NCI-H1930 (cell line): ENCODE data around the gene ARHGEF40.

Experiments
- DNase-seq, 2 experiments: peaks; one replicate each; lab custom pipeline; 2025; lab: John Stamatoyannopoulos, UW

Gene ARHGEF40

DNA sequence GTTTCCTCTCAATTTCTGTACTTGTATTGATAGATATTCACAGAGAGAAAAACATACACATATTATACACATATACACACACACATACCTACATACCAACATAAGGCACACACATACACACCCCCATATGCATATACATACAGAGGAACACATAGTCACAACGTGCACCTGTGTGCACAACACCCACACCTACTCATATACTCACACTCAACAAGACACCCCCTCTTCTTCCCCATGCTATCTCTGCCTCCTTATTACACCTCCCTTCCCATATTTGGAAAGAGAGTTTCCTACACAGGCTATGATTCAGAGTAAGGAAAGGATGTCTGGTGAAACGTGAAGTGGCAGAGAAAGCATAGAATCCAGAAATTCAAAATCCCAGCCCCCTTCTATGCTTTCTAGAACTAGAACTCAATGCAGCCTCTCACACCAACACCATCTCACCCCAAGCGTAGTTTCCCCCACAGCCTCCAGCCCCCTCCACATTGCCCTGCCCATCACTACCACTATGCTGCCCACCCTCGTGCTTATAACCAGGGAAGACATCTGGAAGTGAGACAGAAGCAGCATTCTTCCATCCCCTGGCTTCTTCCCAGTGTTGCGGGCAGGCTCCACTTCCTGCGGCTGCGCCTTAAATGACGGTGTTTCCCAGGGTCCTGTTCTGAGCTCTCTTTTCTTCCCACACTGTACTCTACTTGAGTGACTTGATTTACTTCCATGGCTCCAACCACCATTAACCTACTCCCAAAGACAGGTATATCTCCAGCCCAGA is 10.1 kb upstream of the ARHGEF40 start:
- no peak for DNase-seq

GRCh38 chr14:21060614-21061346 is 9.3 kb upstream of the ARHGEF40 start:
- DNase-seq: no peak

GRCh38 chr14:21061347-21061668 is 8.8 kb upstream of the ARHGEF40 start:
- DNase-seq: no peak

GRCh38 chr14:21063479-21063878 is 6.6 kb upstream of the ARHGEF40 start:
- DNase-seq: no peak

GRCh38 chr14:21066882-21067502 is 3.1 kb upstream of the ARHGEF40 start:
- peak in 1 of 2 experiments; percentile 16 for DNase-seq

GRCh38 chr14:21068521-21069387 is 1.4 kb upstream of the ARHGEF40 start:
- DNase-seq: peak; percentile 37 to 47

GRCh38 chr14:21069388-21070082 is 569 bp upstream of the ARHGEF40 start:
- peak in 1 of 2 experiments; percentile 46 for DNase-seq

- no peak for DNase-seq
Measured at GRCh38 chr14:21070610-21071224, 613 bp downstream of the ARHGEF40 start.

DNA sequence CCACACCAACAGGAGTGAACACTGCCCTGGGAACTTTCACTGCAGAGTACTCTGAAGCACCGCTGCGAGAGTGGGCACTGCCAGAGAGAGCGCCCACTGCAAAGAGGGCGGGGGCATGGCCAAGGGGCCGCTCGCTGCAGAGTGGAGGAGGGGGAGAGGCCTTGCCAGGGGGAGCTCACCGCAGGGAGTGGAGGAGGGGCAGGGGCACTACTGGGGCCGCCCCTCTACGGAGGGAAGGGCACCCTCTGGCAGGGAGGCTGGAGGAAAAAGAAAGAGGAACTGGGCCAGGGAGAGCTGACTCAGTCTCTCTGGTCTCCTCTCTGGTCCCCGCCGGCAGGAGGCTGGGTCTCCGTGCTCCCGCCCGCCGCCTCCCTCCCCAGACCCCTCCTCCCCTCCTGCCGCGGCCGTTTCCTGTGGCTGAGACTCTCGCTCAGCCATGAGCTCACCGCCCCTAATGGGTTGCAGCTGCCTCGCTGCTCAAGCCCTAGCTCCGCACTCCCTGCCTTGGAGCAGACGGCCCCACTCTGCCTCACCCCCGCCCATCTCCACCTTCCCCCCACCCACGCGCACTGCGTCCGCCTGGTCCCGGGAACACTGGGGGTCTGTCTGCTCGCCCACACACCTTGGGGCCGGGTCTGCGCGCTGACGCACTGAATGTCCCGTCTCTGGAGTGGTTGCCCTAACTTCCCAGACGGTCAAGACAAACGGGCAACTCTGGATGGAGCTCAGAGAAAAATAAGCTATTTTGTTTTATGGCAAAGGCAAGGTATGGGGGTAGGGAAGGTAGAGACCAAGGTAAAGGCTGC is 1.3 kb downstream of the ARHGEF40 start:
- peak; percentile 26 to 27 for DNase-seq

- no peak for DNase-seq
Measured at GRCh38 chr14:21072031-21072473, 1.9 kb downstream of the ARHGEF40 start.

DNA sequence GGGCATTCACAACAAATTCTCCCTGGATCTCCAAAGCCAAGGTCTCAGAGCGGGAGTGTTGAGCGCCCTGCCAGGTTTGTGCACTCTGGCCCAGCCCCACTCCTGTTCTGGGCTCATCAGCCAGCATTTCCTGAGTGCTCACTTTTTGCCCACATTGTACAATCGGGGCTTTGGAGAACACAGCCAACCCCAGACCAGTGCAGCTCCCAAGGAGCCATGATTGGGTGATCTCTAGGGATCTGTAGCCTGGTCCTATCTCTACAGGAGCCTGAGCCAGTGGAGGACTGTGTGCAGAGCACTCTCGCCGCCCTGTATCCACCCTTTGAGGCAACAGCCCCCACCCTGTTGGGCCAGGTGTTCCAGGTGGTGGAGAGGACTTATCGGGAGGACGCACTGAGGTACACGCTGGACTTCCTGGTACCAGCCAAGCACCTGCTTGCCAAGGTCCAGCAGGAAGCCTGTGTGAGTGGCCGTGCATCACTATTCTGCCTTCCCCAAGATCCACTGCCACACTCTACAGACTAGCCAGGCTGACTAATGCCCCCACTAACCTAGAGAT is 2.8 kb downstream of the ARHGEF40 start:
- no peak for DNase-seq

DNA sequence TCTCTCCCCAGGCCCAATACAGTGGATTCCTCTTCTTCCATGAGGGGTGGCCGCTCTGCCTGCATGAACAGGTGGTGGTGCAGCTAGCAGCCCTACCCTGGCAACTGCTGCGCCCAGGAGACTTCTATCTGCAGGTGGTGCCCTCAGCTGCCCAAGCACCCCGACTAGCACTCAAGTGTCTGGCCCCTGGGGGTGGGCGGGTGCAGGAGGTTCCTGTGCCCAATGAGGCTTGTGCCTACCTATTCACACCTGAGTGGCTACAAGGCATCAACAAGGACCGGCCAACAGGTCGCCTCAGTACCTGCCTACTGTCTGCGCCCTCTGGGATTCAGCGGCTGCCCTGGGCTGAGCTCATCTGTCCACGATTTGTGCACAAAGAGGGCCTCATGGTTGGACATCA is 3.8 kb downstream of the ARHGEF40 start:
- no peak for DNase-seq

DNA sequence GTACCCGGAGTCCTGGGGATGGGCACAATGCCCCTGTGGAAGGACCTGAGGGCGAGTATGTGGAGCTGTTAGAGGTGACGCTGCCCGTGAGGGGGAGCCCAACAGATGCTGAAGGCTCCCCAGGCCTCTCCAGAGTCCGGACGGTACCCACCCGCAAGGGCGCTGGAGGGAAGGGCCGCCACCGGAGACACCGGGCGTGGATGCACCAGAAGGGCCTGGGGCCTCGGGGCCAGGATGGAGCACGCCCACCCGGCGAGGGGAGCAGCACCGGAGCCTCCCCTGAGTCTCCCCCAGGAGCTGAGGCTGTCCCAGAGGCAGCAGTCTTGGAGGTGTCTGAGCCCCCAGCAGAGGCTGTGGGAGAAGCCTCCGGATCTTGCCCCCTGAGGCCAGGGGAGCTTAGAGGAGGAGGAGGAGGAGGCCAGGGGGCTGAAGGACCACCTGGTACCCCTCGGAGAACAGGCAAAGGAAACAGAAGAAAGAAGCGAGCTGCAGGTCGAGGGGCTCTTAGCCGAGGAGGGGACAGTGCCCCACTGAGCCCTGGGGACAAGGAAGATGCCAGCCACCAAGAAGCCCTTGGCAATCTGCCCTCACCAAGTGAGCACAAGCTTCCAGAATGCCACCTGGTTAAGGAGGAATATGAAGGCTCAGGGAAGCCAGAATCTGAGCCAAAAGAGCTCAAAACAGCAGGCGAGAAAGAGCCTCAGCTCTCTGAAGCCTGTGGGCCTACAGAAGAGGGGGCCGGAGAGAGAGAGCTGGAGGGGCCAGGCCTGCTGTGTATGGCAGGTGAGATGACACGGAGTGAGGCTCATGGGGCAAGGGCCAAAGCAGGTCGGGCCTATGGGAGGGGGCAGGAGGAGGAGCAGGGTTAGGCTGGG is 4.5 kb downstream of the ARHGEF40 start:
- no peak for DNase-seq

DNA sequence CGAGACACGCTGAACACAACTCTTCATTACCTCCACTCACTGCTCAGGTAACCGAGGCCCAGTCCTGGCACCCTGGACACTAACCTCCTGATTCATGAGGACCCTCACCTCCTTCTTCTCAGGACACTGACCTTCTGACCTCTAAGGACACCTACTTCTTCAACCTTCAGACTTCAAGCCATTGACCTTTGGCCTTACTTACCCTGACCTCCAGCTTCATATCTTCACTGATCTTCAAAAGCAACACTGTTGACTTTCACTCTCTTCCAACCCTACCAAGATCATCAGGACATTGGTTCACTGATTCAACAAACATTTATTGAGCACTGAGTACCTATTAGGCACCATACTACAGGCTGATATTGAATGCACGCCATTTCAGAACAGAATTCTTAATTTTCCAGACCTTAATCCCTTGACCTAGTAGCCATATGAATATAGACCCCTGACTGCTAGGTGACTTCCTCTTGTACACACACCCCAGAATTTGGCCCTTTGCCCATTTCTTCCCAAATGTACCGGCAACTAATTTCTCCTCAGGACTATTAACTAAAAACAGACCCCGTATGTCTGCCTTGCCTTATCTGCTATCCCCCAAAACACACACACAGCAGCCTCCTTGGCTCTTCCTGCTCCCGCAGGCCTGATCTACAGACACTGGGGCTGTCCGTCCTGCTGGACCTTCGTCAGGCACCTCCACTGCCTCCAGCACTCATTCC is 5.8 kb downstream of the ARHGEF40 start:
- no peak for DNase-seq

- no peak for DNase-seq
Measured at GRCh38 chr14:21077672-21078071, 7.6 kb downstream of the ARHGEF40 start.

GRCh38 chr14:21078287-21078686 is 8.2 kb downstream of the ARHGEF40 start:
- no peak for DNase-seq

- DNase-seq: no peak
Measured at GRCh38 chr14:21078726-21079125, 8.6 kb downstream of the ARHGEF40 start.

- no peak for DNase-seq
Measured at GRCh38 chr14:21081521-21082142, 11.5 kb downstream of the ARHGEF40 start.
